Measurements from ENCODE around the gene PRXL2A.
"Not testable (repeated sequence)": the region's sequence is repeated elsewhere in the genome, so short reads cannot be mapped to it uniquely, and the experiment has no call there.

PRXL2A gene

GRCh38 chr10:80408242-80409101 lies at the start of gene PRXL2A:
Gene PRXL2A, plus strand, starts transcription at chr10:80408551. Its CDS starts 11,917 bp downstream, at chr10:80420468.
- peak; percentile 73 to 83 for DNase-seq (ENCODE audit: low read depth in 2 of 2)

GRCh38 chr10:80358925-80359324 lies 49.4 kb upstream of the PRXL2A start:
- not testable (repeated sequence) for DNase-seq (ENCODE audit: low read depth in 2 of 2)

DNA sequence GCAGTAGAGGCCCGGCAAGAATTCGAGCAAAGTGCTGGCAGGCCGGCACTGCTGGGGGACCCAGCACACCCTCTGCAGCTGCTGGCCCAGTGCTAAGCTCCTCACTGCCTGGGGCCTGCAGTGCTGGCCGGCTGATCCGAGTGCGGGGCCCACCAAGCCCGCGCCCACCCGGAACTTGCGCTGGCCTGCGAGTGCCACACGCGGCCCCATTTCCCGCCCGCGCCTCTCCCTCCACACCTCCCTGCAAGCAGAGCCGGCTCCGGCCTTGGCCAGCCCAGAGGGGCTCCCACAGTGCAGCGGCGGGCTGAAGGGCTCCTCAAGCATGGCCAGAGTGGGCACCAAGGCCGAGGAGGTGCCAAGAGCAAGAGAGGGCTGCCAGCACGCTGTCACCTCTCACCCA lies 48.7 kb upstream of the PRXL2A start:
- DNase-seq (ENCODE audit: low read depth in 2 of 2) = no peak

DNA sequence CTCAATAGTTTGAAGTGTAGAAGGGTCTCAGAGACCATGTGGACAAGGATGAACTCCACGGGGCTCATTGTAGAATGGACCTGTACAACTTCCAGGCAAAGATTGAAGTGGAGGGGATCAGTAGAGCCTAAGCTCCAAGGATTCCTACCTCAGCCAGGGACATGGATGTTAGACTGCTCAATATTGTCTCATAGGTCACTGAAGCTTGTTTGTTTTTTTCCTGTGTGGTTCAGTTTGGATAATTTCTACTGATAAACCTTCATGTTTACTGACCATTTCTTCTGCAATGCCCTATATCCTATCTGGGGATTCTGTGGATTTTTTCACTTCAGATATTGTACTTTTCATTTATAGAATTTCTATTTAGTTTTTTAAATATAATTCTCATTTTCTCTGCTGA lies 42.8 kb upstream of the PRXL2A start:
- no peak for DNase-seq (ENCODE audit: low read depth in 2 of 2)

- no peak for DNase-seq (ENCODE audit: low read depth in 2 of 2)
These were observed 36.9 kb upstream of the PRXL2A start for GRCh38 chr10:80371467-80371866.

- no peak for DNase-seq (ENCODE audit: low read depth in 2 of 2)
These were observed 35.7 kb upstream of the PRXL2A start for GRCh38 chr10:80372675-80373074.

DNA sequence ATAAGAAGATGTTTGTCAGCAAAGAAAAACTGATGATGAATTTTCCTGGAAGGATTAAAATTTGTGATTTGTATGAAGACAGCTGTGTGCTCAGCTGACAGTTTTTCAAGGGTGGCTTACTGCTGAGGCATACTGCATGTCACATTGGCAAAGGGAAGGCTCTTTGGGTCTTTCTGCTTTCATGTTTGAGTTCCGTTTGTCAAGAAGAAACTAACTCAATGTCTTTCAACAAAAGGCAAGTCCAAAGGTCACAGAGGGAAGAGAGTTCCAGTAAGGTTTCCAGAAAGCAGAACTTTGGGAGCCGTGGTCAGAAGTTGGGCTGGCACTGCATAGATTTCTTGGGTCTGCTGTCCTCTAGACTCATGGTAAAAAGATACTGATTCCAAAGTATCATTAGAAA lies 34.8 kb upstream of the PRXL2A start:
- no peak for DNase-seq (ENCODE audit: low read depth in 2 of 2)

DNA sequence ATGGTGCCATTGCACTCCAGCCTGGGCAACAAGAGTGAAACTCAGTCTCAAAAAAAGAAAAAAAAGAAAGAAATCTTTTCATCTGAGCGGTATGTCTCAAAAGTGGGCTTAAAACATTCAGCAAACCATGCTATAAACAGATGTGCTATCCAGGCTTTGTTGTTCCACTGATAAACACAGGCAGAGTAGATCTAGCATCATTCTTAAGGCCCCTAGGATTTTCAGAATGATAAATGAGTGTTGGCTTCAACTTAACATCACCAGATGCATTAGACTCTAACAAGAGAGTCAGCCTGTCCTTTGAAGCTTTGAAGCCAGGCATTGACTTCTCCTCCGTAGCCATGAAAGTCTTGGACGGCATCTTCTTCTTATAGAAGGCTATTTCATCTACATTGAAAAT lies 28.6 kb upstream of the PRXL2A start:
- no peak for DNase-seq (ENCODE audit: low read depth in 2 of 2)

DNA sequence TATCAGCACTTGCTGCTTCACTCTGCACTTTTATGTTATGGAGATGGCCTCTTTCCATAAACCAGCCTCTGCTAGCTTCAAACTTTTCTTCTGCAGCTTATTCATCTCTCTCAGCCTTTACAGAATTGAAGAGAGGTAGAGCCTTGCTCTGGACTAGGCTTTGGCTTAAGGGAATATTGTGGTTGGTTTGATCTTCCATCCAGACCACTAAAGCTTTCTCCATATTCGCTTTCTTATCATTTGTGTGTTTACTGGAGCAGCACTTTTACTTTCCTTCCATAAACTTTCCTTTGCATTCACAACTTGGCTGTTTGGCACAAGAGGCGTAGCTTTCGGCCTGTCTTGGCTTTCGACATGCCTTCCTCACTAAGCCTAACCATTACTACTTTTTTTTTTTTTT lies 28.2 kb upstream of the PRXL2A start:
- no peak for DNase-seq (ENCODE audit: low read depth in 2 of 2)

GRCh38 chr10:80382989-80383388 lies 25.4 kb upstream of the PRXL2A start:
- peak in 1 of 2 donors; percentile 7 for DNase-seq (ENCODE audit: low read depth in 2 of 2)

DNA sequence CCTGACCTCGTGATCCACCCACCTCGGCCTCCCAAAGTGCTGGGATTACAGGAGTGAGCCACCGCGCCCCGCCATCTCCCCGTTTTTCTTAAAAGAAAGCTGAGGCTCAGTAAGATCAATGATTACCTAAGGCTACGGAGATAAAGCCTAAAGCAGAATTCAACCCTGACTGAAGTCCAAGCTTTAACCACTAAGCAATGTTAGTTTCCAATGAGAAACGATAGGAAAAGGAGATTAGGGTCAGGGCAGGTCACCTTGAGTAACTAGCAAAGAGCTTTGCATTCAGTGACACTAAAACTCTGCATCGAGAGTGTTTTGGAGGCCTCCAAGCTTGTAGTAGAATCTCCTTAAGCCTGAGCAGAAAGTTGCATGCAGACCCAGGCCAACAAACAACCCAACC lies 17.6 kb upstream of the PRXL2A start:
- DNase-seq (ENCODE audit: low read depth in 2 of 2) = no peak

DNA sequence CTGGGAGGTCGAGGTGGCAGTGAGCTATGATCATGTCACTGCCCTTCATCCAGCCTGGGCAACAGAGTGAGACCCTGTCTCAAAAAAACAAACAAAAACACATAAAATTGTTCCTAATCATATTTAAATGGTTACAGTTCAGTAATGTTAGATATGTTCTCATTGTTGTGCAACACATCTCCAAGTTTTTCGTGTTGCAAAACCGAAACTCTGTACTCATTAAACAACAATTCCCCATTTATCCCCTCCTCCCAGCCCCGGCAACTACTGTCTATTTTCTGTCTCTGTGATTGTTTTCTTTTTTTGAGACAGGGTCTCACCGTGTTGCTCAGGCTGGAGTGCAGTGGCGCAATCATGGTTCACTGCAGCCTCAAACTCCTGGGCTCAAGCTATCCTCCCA lies 16.1 kb upstream of the PRXL2A start:
- DNase-seq (ENCODE audit: low read depth in 2 of 2) = no peak

DNA sequence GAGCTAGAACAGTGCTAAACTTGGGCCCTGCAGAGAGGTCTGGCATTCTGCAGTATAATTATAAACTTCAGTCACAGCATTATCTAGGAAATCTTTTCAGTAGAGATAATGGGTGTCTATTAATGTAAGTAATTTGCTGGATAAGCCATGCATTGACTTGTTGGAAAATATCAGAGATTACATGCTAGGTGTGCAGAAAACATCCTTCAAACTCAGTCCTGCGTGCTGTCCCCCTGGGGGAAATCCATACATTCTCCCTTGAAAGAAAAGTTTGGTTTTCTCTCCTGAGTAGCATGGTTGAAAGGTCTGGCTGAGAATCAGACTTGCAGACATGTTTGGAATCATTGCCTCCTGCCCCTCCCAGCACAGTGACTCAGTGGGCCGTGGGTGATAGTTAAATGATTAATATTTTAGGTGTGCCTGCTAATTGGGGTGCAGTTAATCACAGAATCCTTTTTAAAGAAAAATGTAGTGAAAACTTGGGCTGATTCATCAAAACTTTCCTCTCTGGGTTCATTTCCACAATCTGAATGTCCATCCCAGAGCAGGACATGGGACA lies 13.9 kb upstream of the PRXL2A start:
- DNase-seq (ENCODE audit: low read depth in 2 of 2) = no peak

- DNase-seq (ENCODE audit: low read depth in 2 of 2) = no peak
These were observed 11.3 kb upstream of the PRXL2A start for GRCh38 chr10:80397014-80397413.

GRCh38 chr10:80400136-80400804 lies 8.1 kb upstream of the PRXL2A start:
- no peak for DNase-seq (ENCODE audit: low read depth in 2 of 2)

DNA sequence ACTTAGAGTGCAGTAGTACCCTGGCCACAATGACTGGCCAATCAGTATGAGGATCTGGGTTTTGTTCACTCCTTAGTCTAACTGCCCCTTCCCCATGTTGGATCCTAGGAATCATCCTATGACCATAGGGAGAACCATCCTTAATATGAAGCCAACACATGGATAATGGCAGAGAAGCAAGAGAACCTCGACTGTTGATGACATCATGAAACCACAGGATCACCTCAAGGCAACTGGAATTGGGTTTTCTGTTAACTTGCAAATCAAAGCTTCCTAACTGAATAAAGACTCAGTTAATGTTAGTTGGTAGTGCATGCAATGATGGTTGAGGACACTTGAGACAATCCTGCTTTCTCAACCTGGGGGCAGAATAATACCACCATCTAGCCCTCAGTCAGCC lies 3.3 kb upstream of the PRXL2A start:
- no peak for DNase-seq (ENCODE audit: low read depth in 2 of 2)

DNA sequence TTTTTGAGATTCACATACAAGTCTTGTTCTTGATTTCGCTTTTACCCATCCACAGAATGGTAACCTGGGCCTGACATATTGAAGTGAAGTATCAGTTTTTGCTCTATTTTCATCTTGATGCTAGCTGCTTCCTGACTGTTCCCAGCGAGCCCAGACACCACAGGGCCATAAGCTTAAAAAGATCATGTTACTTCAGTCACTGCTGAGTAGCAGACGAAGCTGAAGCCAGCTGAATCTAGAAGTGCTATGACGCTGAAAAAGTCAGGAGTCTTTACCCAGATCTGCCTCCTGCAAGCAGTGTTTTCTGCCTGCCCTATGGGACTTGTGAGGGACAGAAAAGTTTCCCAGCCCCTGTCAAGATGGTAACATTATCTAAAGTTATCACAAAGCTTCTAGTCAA lies 2.7 kb upstream of the PRXL2A start:
- no peak for DNase-seq (ENCODE audit: low read depth in 2 of 2)

- DNase-seq (ENCODE audit: low read depth in 2 of 2) = no peak
These were observed 2.1 kb upstream of the PRXL2A start for GRCh38 chr10:80406204-80406603.

GRCh38 chr10:80407812-80408241 lies 524 bp upstream of the PRXL2A start:
- DNase-seq (ENCODE audit: low read depth in 2 of 2) = peak; percentile 43 to 50

DNA sequence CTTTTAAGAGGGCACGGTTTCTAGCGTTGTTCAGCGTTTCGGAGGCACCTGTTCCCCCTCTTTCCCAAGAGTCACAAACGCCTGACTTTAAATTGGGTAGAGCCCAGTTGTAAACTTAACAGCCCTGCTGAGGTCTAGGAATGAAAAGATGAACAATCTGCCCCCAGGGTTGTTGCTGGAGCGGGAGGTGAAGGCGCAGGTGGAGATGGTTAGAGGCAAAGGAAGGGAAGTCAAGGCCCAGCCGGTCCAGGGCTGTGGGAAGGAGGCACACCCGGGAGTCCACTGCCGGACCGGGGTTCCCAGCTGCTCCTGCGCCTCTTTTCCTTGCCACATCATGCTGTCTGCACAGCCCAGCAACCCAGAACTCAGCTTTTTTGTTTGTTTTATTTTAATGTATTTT lies 770 bp downstream of the PRXL2A start:
- no peak for DNase-seq (ENCODE audit: low read depth in 2 of 2)

DNA sequence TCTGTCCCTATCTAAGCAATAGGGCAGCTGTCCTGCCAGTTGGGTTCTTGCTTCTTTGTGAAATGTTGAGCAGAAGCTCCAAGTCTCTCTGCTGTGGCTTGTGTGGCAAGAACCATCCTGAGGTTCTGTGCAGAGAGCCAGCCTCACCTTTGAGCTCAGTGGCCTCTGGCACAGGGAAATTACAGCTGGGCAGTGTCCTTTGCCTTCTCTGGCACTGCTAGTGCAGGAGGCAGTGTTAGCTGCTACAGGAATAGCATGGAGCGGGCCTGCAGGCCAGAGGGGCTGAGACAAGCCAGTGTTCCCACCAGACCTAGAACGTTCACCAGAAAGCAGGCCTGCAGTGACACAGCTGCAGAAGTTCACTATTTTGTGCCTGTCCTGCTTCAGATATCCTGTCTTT lies 1.8 kb downstream of the PRXL2A start:
- no peak for DNase-seq (ENCODE audit: low read depth in 2 of 2)

GRCh38 chr10:80410578-80411145 lies 2.3 kb downstream of the PRXL2A start:
- no peak for DNase-seq (ENCODE audit: low read depth in 2 of 2)

DNA sequence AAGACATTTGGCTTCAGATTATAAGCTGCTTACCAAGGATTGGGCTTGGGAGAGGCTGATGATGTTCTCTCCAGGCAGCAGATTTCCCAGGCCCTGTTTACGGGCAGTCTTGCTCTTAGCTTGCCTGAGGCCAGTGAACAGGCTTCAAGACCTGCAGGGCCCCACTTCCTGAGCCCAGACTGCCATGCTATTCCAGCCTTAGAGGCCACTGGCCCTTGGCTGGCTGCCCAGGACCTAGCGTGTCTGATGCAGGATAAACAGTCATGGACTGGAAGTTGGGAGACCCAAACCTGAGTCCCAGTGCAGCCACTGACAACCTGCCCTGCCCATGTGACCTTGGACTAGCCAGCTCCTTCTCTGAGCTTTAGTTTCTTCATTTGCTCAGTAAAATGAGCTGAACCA lies 2.9 kb downstream of the PRXL2A start:
- DNase-seq (ENCODE audit: low read depth in 2 of 2) = no peak

Measured in activated CD4-positive, alpha-beta T cell treated with anti-CD3 and anti-CD28 coated beads for 24 hours (primary cell).